T-helper 9 cell (primary cell): ENCODE results near the gene OR10H3.
"Not testable (repeated sequence)": the region's sequence is repeated elsewhere in the genome, so short reads cannot be mapped to it uniquely, and the experiment has no call there.

ENCODE experiments used
- DNase-seq: peaks from one replicate; pipeline ENCODE4 v3.0.0-alpha.2; 2020

Gene OR10H3

GRCh38 chr19:15779756-15780476, 42.1 kb downstream of the OR10H3 start:
- DNase-seq, result no peak

GRCh38 chr19:15780610-15781418, 43.0 kb downstream of the OR10H3 start:
- no peak for DNase-seq

- DNase-seq, result no peak
Observed at GRCh38 chr19:15781661-15782060, 43.9 kb downstream of the OR10H3 start.

- DNase-seq, result no peak
Observed at GRCh38 chr19:15782211-15782610, 44.4 kb downstream of the OR10H3 start.

- not testable (repeated sequence) for DNase-seq
Observed at GRCh38 chr19:15782896-15783295, 45.1 kb downstream of the OR10H3 start.

- DNase-seq, result no peak
Observed at GRCh38 chr19:15787611-15788155, 49.9 kb downstream of the OR10H3 start, which contains the start of gene OR10H5. OR10H5 (plus strand) TSS chr19:15787661; CDS start chr19:15794049, 6,388 bp downstream.

GRCh38 chr19:15788594-15789270, 50.9 kb downstream of the OR10H3 start:
- no peak for DNase-seq

GRCh38 chr19:15790096-15790495, 52.3 kb downstream of the OR10H3 start:
- no peak for DNase-seq
